CD4-positive, CD25-positive, alpha-beta regulatory T cell (primary cell): ENCODE data around the gene ATP5ME. TPM values are rescaled to one million over a fixed set of nuclear protein-coding genes. Genes with fewer than 3 reads are reported as not detected.
"Not testable (repeated sequence)": the region's sequence is repeated elsewhere in the genome, so short reads cannot be mapped to it uniquely, and the experiment has no call there.

Experiments
- ATAC-seq, 2 donors: fragments of 150-1000 bp; cut with Tn5 transposase; one replicate each; pipeline ENCODE4 v1.10.0; 2021; ENCODE audit warnings: low read depth in 2 of 2, moderate number of reproducible peaks in 2 of 2, moderate library complexity in 1 of 2
- DNase-seq, 3 donors: peaks; one replicate each; pipeline versions ENCODE4 v3.0.0 to v3.0.0-alpha.2; 2012 to 2022; ENCODE audit warnings: mixed read lengths in 1 of 3
- H3K27ac ChIP-seq: one replicate; pipeline ENCODE4 v1.7.0; 2013; ENCODE audit warnings: mild to moderate bottlenecking, low read length; ENCODE audit not compliant: insufficient read depth, poor library complexity, severe bottlenecking
- H3K27me3 ChIP-seq: one replicate; pipeline ENCODE4 v1.7.0; 2013; ENCODE audit warnings: low read length; ENCODE audit not compliant: control insufficient read depth, insufficient read depth
- H3K36me3 ChIP-seq: one replicate; pipeline ENCODE4 v1.7.0; 2013; ENCODE audit warnings: mild to moderate bottlenecking, low read length, moderate library complexity; ENCODE audit not compliant: control insufficient read depth, insufficient read depth
- H3K4me1 ChIP-seq: 2 replicates; pipeline ENCODE4 v1.7.0; 2013; ENCODE audit warnings: mild to moderate bottlenecking, low read length; ENCODE audit not compliant: insufficient read depth, control insufficient read depth, poor library complexity, severe bottlenecking
- H3K4me3 ChIP-seq: one replicate; pipeline ENCODE4 v1.7.0; 2013; ENCODE audit warnings: low read depth, mild to moderate bottlenecking, low read length, moderate library complexity
- H3K9me3 ChIP-seq, 2 experiments: 1 replicate in 1 of 2; 2 replicates in 1 of 2; pipeline ENCODE4 v1.7.0; 2013; ENCODE audit warnings: low read length in 2 of 2, mild to moderate bottlenecking in 1 of 2, moderate library complexity in 1 of 2; ENCODE audit not compliant: control insufficient read depth in 2 of 2
- H3K27ac Mint-ChIP-seq, 3 donors: one replicate each; pipeline ENCODE4 v1.8.0; 2020 to 2022; ENCODE audit warnings: mild to moderate bottlenecking in 3 of 3, mixed read lengths in 3 of 3, moderate library complexity in 2 of 3
- H3K27me3 Mint-ChIP-seq: one replicate; pipeline ENCODE4 v1.8.0; 2022; ENCODE audit warnings: mild to moderate bottlenecking, mixed read lengths
- H3K36me3 Mint-ChIP-seq: one replicate; pipeline ENCODE4 v1.8.0; 2020; ENCODE audit warnings: mixed read lengths
- H3K4me1 Mint-ChIP-seq, 4 donors: one replicate each; pipeline ENCODE4 v1.8.0; 2020 to 2022; ENCODE audit warnings: mixed read lengths in 4 of 4, mild to moderate bottlenecking in 1 of 4
- H3K4me3 Mint-ChIP-seq, 4 donors: one replicate each; pipeline ENCODE4 v1.8.0; 2020 to 2022; ENCODE audit warnings: mild to moderate bottlenecking in 4 of 4, mixed read lengths in 4 of 4, moderate library complexity in 3 of 4
- H3K9me3 Mint-ChIP-seq, 7 donors: one replicate each; pipeline ENCODE4 v1.8.0; 2020 to 2022; ENCODE audit warnings: mixed read lengths in 7 of 7, mild to moderate bottlenecking in 3 of 7, moderate library complexity in 2 of 7
- polyA plus RNA-seq, 4 donors: library from polyadenylated mRNA; unstranded; fragments of 300-500 nt; fragmentation: Illumina TruSeq; gene quantifications; one replicate each; pipeline ENCODE4 v1.2.3, GENCODE V29; 2021
- total RNA-seq: library from RNA; stranded (reverse); gene quantifications from one replicate; pipeline ENCODE4 v1.2.3, GENCODE V29; 2022

The ATP5ME gene
- total and polyA plus RNA-seq, 5 donors from 2014 or later, result 123 to 442 (median 402) TPM

- Histone ChIP-seq H3K4me3 (no peak overlapping the region), H3K27ac (no peak overlapping the region), H3K36me3 (peaks cover 14% of the 10 kb centered on the region), H3K9me3 (no peaks in the 10 kb centered on the region), H3K27me3 (no peaks in the 10 kb centered on the region), H3K4me1 (peaks cover 33% of the 10 kb centered on the region)
- Mint-ChIP-seq H3K4me3 (peak overlapping the region; percentile 88 to 97 (median 90)), H3K9me3 (no peaks in the 10 kb centered on the region), H3K27ac (peak overlapping the region in 1 of 3 donors; percentile 32), H3K36me3 (peaks cover 4% of the 10 kb centered on the region), H3K27me3 (peaks cover 6% of the 10 kb centered on the region), H3K4me1 (peaks cover 0 to 25% (median 0%) of the 10 kb centered on the region in 4 donors)
- DNase-seq (no peak), ATAC-seq (no peak)
Observed at GRCh38 chr4:675980-676870, 2.1 kb upstream of the ATP5ME start.

GRCh38 chr4:675036-675882 lies 1.2 kb upstream of the ATP5ME start:
- Histone ChIP-seq H3K4me3 (no peak overlapping the region), H3K4me1 (peaks cover 24% of the 10 kb centered on the region), H3K9me3 (no peaks in the 10 kb centered on the region), H3K27me3 (no peaks in the 10 kb centered on the region), H3K36me3 (peaks cover 22% of the 10 kb centered on the region), H3K27ac (peak overlapping the region; percentile 97)
- DNase-seq, result no peak
- Mint-ChIP-seq H3K27me3 (peaks cover 6% of the 10 kb centered on the region), H3K4me3 (peak overlapping the region; percentile 88 to 97 (median 90)), H3K27ac (peak overlapping the region in 2 of 3 donors; percentile 20 to 94), H3K36me3 (peaks cover 10% of the 10 kb centered on the region), H3K4me1 (peaks cover 0 to 18% (median 0%) of the 10 kb centered on the region in 4 donors), H3K9me3 (no peaks in the 10 kb centered on the region)
- no peak for ATAC-seq

- Histone ChIP-seq H3K4me3 (peak overlapping the region; percentile 55), H3K4me1 (peaks cover 21% of the 10 kb centered on the region), H3K9me3 (no peaks in the 10 kb centered on the region), H3K36me3 (peaks cover 22% of the 10 kb centered on the region), H3K27ac (peak overlapping the region; percentile 97), H3K27me3 (no peaks in the 10 kb centered on the region)
- Mint-ChIP-seq H3K4me1 (peaks cover 0 to 16% (median 0%) of the 10 kb centered on the region in 4 donors), H3K4me3 (peak overlapping the region; percentile 88 to 97 (median 90)), H3K36me3 (peaks cover 10% of the 10 kb centered on the region), H3K27ac (peak overlapping the region in 2 of 3 donors; percentile 9 to 69), H3K9me3 (no peaks in the 10 kb centered on the region), H3K27me3 (peaks cover 6% of the 10 kb centered on the region)
- no peak for DNase-seq
- ATAC-seq, result no peak
Observed at GRCh38 chr4:673349-674091, 556 bp downstream of the ATP5ME start.

- Mint-ChIP-seq H3K9me3 (no peaks in the 10 kb centered on the region), H3K27ac (no peak overlapping the region), H3K27me3 (no peaks in the 10 kb centered on the region), H3K4me3 (peak overlapping the region; percentile 47 to 91 (median 68)), H3K4me1 (peaks cover 0 to 13% (median 0%) of the 10 kb centered on the region in 4 donors), H3K36me3 (peaks cover 10% of the 10 kb centered on the region)
- Histone ChIP-seq H3K27me3 (no peaks in the 10 kb centered on the region), H3K4me1 (peaks cover 21% of the 10 kb centered on the region), H3K36me3 (peaks cover 22% of the 10 kb centered on the region), H3K4me3 (no peak overlapping the region), H3K27ac (no peak overlapping the region), H3K9me3 (no peaks in the 10 kb centered on the region)
- ATAC-seq (no peak), DNase-seq (no peak)
Observed at GRCh38 chr4:671769-672168, 2.3 kb downstream of the ATP5ME start.

- not testable (repeated sequence) for H3K27me3 ChIP-seq, H3K4me3 ChIP-seq, H3K9me3 Mint-ChIP-seq, H3K27ac ChIP-seq, H3K27me3 Mint-ChIP-seq, H3K9me3 ChIP-seq, ATAC-seq, DNase-seq
- Histone ChIP-seq H3K36me3 (peaks cover 22% of the 10 kb centered on the region), H3K4me1 (peaks cover 12% of the 10 kb centered on the region)
- H3K36me3 Mint-ChIP-seq, result peaks cover 10% of the 10 kb centered on the region
- H3K4me3 Mint-ChIP-seq, result peak overlapping the region in 2 of 4 donors; percentile 38 to 66
- H3K27ac Mint-ChIP-seq, result peak overlapping the region in 1 of 3 donors; percentile 32
- H3K4me1 Mint-ChIP-seq, result peaks cover 0 to 19% (median 0%) of the 10 kb centered on the region in 4 donors
Observed at GRCh38 chr4:669806-670559, 4.1 kb downstream of the ATP5ME start.

GRCh38 chr4:668219-668618 lies 5.9 kb downstream of the ATP5ME start:
- not testable (repeated sequence) for H3K27me3 Mint-ChIP-seq, ATAC-seq, H3K4me1 ChIP-seq, H3K27ac ChIP-seq, H3K9me3 ChIP-seq, H3K4me3 ChIP-seq, H3K27me3 ChIP-seq, H3K27ac Mint-ChIP-seq, DNase-seq, H3K9me3 Mint-ChIP-seq
- H3K4me1 Mint-ChIP-seq, result peaks cover 0 to 22% (median 5%) of the 10 kb centered on the region in 4 donors
- H3K36me3 ChIP-seq, result peaks cover 22% of the 10 kb centered on the region
- peaks cover 10% of the 10 kb centered on the region for H3K36me3 Mint-ChIP-seq
- peak overlapping the region in 1 of 4 donors; percentile 54 for H3K4me3 Mint-ChIP-seq
